Body of pancreas (tissue), 4 donors: Measurements from ENCODE around the gene TMEM52.

Source experiments
- CTCF ChIP-seq, 7 experiments: fragments of 450-650 bp in 4 of 7; fragments of 200-600 bp in 3 of 7; sonication (generic) in 3 of 7; IDR thresholded peaks; one replicate each; pipeline ENCODE4 v1.5.1; 2016 to 2019; ENCODE audit warnings: antibody characterized with exemption in 7 of 7
- POLR2A ChIP-seq, 3 donors: fragments of 450-650 bp; IDR thresholded peaks; one replicate each; pipeline ENCODE4 v1.6.1; 2016; ENCODE audit warnings: antibody characterized with exemption in 3 of 3, mild to moderate bottlenecking in 2 of 3

- TF ChIP-seq CTCF (IDR thresholded peaks at IDR 0.05), result no peak
- TF ChIP-seq POLR2A (IDR thresholded peaks at IDR 0.05), result no peak
Measured at GRCh38 chr1:1924849-1925248, 5.8 kb upstream of the TMEM52 start.
